ENCODE measurements around the gene RANBP17.

The RANBP17 gene

GRCh38 chr5:171285465-171285864, 423.6 kb downstream of the RANBP17 start:
- TF ChIP-seq ZNF530 (tag by site-specific recombination; IDR thresholded peaks at IDR 0.05; ENCODE audit: low read depth): no peak
- peak; percentile 72 for TF ChIP-seq ZBTB44 (tag by site-specific recombination; IDR thresholded peaks at IDR 0.05)
- peak; percentile 64 for TF ChIP-seq PRDM6 (tag by site-specific recombination; IDR thresholded peaks at IDR 0.05)
- Histone ChIP-seq H3K4me3 (ENCODE audit: low read depth, low read length) (no peak overlapping the region), H3K4me1 (ENCODE audit: control insufficient read depth, insufficient read depth, low read length) (0 out of 2 replicates have a peak, but pooled peaks cover 5% of the 10 kb centered on the region), H3K27ac (ENCODE audit: extremely low read depth, low read depth, low read length) (no peak overlapping the region), H3K36me3 (ENCODE audit: control insufficient read depth in 2 of 2, insufficient read depth in 1 of 2, low read length in 2 of 2) (no peaks in the 10 kb centered on the region), H3K9me3 (ENCODE audit: control insufficient read depth, insufficient read depth, low read depth, low read length) (no peaks in the 10 kb centered on the region)
- ChIA-PET CTCF (interaction anchor here (0.7 to 1.2 kb wide), 2 partner anchors 18 to 58 kb away, joined by 3 read pairs; no protein-coding TSS in a partner anchor), POLR2A (no interaction called here)

DNA sequence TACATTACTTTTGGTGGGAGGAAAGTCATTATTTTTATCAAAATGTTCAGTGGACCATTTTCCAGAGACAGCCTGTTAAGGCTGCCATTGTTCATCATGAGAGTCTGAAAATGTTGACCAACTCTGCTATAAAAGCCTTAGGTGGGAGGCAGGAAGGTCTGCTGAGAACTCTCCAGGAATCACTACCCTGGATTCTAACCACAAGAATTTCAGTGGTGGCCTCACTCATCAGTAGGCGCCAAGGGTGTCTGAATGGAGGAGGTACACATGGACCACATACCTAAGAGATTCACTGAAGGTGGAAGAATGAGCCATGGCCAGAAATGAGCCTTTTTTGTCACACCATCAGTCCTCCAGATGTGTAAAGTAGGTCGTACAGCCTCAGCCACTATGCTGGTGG, 426.2 kb downstream of the RANBP17 start:
- H3K4me1 ChIP-seq (ENCODE audit: control insufficient read depth, insufficient read depth, low read length): 0 out of 2 replicates have a peak, but pooled peaks cover 5% of the 10 kb centered on the region
- no peak overlapping the region for H3K27ac ChIP-seq (ENCODE audit: extremely low read depth, low read depth, low read length)
- ChIA-PET POLR2A (no interaction called here), CTCF (no interaction called here)
- no peaks in the 10 kb centered on the region for H3K9me3 ChIP-seq (ENCODE audit: control insufficient read depth, insufficient read depth, low read depth, low read length)
- H3K4me3 ChIP-seq (ENCODE audit: low read depth, low read length): no peak overlapping the region
- TF ChIP-seq, protein P1, sequence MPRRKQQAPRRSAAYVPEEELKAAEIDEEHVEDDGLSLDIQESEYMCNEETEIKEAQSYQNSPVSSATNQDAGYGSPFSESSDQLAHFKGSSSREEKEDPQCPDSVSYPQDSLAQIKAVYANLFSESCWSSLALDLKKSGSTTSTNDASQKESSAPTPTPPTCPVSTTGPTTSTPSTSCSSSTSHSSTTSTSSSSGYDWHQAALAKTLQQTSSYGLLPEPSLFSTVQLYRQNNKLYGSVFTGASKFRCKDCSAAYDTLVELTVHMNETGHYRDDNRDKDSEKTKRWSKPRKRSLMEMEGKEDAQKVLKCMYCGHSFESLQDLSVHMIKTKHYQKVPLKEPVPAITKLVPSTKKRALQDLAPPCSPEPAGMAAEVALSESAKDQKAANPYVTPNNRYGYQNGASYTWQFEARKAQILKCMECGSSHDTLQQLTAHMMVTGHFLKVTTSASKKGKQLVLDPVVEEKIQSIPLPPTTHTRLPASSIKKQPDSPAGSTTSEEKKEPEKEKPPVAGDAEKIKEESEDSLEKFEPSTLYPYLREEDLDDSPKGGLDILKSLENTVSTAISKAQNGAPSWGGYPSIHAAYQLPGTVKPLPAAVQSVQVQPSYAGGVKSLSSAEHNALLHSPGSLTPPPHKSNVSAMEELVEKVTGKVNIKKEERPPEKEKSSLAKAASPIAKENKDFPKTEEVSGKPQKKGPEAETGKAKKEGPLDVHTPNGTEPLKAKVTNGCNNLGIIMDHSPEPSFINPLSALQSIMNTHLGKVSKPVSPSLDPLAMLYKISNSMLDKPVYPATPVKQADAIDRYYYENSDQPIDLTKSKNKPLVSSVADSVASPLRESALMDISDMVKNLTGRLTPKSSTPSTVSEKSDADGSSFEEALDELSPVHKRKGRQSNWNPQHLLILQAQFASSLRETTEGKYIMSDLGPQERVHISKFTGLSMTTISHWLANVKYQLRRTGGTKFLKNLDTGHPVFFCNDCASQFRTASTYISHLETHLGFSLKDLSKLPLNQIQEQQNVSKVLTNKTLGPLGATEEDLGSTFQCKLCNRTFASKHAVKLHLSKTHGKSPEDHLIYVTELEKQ (tag by site-specific recombination; IDR thresholded peaks at IDR 0.05; ENCODE audit: borderline replicate concordance): no peak
- TF ChIP-seq ZNF366 (tag by site-specific recombination; conservative IDR thresholded peaks at IDR 0.05) (no peak), ZBTB48 (tag by site-specific recombination; IDR thresholded peaks at IDR 0.05) (no peak), ZNF664 (tag by site-specific recombination; IDR thresholded peaks at IDR 0.05) (no peak), ZNF24 (tag by site-specific recombination; IDR thresholded peaks at IDR 0.05) (no peak), ZNF350 (tag by site-specific recombination; IDR thresholded peaks at IDR 0.05) (no peak), SCRT2 (tag by site-specific recombination; IDR thresholded peaks at IDR 0.05) (no peak), TRIM28 (IDR thresholded peaks at IDR 0.05; ENCODE audit: borderline replicate concordance, low read length) (no peak), ZNF776 (tag by site-specific recombination; IDR thresholded peaks at IDR 0.05; ENCODE audit: borderline replicate concordance) (no peak), ZNF132 (tag by site-specific recombination; IDR thresholded peaks at IDR 0.05; ENCODE audit: borderline replicate concordance) (no peak), ZBTB6 (tag by site-specific recombination; IDR thresholded peaks at IDR 0.05) (no peak)
- TF ChIP-seq, protein P2, sequence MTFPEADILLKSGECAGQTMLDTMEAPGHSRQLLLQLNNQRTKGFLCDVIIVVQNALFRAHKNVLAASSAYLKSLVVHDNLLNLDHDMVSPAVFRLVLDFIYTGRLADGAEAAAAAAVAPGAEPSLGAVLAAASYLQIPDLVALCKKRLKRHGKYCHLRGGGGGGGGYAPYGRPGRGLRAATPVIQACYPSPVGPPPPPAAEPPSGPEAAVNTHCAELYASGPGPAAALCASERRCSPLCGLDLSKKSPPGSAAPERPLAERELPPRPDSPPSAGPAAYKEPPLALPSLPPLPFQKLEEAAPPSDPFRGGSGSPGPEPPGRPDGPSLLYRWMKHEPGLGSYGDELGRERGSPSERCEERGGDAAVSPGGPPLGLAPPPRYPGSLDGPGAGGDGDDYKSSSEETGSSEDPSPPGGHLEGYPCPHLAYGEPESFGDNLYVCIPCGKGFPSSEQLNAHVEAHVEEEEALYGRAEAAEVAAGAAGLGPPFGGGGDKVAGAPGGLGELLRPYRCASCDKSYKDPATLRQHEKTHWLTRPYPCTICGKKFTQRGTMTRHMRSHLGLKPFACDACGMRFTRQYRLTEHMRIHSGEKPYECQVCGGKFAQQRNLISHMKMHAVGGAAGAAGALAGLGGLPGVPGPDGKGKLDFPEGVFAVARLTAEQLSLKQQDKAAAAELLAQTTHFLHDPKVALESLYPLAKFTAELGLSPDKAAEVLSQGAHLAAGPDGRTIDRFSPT (tag by site-specific recombination; IDR thresholded peaks at IDR 0.05): no peak
- H3K36me3 ChIP-seq (ENCODE audit: control insufficient read depth in 2 of 2, insufficient read depth in 1 of 2, low read length in 2 of 2): no peaks in the 10 kb centered on the region
